Renal cortex interstitium (tissue), 11 donors: Measurements from ENCODE around the gene DET1. TPM values are rescaled to one million over a fixed set of nuclear protein-coding genes. Genes with fewer than 3 reads are reported as not detected.
"Not testable (repeated sequence)": the region's sequence is repeated elsewhere in the genome, so short reads cannot be mapped to it uniquely, and the experiment has no call there.

Experiments used
- DNase-seq, 11 donors: peaks; one replicate each; pipeline ENCODE4 v3.0.0-alpha.2; 2013; ENCODE audit warnings: low read depth in 9 of 11, low spot score in 4 of 11; ENCODE audit errors: extremely low read depth in 1 of 11
- polyA plus RNA-seq, 3 donors: library from polyadenylated mRNA; unstranded; fragments of 120-200 nt; gene quantifications; one replicate each; pipeline ENCODE4 v1.2.1, GENCODE V29; 2013; ENCODE audit not compliant: insufficient read length in 3 of 3

DET1 gene
- polyA plus RNA-seq, 3 donors = 10.5 to 18.6 (median 13.8) TPM

DNA sequence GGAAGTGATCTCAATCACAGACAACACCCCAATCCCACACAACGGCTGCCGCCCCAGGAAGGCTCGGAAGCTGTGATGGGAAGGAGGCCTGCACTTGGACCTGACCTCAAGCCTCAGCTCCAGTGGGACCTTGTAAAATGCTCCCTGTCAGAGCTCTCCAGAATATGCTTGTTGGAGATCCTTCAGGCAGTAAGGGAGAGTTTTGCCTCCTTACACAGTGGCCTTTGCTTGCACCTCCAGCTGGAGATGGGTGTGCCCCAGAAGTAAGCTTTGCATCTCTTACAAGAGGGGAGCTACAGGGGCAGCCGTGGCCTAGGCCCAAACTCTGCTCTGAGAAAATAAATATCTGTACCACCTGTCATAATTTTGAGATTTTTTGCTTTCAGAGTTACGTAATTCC is 68.6 kb downstream of the DET1 start:
- no peak for DNase-seq

DNA sequence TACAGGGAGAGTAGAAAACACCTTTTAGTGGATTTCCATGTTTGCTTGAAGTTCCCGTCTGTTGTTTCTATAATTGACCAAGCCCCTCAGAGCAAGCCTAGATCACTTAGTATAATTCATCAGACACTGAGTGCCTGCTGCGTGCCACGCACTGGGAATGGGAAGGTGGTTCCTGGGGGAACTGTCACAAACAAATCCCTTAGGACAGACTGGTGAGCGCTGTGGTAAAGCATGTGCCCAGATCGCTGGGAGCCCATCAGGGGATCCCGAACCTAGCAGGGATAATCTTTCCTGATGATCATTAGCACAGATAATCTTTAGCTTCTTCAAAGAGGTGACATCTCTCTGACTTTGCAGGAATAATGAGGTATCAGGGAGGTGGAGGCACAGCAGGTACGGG is 69.4 kb downstream of the DET1 start:
- DNase-seq = no peak

DNA sequence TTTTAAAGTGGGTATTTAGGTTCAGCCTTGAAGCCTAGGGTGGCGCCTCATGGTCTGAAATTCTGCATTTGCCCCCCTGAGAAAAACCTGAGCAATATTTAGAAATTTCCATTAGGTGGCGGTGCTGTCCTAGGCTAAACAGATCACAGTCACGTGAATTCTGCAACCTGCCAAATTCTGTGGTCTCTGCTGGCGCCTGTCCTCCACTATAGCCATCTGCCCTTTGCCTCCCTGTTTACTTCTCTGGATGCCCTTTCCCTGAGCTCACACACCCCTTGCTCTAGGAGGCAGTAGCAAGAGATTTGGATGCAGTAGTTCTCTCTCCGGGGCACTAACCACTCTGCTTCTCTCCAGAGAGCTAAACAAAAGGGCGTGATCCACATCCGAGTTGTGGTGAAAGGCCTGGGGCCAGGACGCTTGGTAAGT is 69.8 kb downstream of the DET1 start:
- peak in 1 of 11 donors; percentile 20 for DNase-seq

DNA sequence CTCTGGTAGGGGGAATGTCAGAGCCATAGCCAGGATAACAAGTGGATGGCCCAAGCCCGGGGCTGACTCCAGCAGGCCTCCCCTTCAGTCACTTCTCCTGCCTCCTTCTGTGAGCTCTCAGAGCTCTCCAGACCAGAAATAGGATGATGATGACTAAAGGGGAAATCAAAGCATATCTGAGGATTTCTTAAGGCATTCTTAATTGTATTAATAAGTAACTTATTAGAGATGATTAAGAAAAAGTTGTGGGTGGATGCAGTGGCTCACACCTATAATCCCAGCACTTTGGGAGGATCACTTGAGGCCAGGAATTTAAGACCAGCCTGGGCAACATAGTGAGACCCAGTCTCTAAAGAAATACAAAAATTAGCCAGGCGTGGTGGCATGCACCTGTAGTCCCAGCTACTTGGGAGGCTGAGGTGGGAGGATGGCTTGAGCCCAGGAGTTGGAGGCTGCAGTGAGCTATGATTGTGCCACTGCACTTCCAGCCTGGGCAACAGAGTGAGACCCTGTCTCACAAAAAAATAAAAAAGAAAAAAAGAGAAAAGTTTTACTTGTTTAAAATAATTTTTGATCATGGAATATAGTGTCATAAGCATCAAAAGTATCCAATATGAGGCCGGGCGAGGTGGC is 72.7 kb downstream of the DET1 start:
- DNase-seq = not testable (repeated sequence)

DNA sequence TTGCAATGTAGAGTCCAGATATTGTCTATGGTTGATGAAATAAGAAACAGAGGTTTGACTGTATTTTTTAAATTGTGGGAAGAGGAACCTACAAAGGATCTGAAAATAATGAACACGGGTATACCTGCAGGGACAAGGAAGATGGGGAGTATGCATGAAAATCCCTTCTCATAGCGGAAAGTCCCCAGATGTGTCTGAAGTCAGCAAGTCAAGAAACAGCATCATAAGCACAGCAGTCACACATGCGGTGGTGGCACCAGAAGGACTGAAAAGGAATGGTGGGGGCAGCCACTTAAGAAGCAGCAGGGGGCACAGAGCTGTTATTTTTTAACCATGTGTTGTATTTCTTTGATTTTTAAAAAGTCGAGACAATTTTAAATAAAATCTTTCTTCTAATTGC is 74.3 kb downstream of the DET1 start:
- no peak for DNase-seq

DNA sequence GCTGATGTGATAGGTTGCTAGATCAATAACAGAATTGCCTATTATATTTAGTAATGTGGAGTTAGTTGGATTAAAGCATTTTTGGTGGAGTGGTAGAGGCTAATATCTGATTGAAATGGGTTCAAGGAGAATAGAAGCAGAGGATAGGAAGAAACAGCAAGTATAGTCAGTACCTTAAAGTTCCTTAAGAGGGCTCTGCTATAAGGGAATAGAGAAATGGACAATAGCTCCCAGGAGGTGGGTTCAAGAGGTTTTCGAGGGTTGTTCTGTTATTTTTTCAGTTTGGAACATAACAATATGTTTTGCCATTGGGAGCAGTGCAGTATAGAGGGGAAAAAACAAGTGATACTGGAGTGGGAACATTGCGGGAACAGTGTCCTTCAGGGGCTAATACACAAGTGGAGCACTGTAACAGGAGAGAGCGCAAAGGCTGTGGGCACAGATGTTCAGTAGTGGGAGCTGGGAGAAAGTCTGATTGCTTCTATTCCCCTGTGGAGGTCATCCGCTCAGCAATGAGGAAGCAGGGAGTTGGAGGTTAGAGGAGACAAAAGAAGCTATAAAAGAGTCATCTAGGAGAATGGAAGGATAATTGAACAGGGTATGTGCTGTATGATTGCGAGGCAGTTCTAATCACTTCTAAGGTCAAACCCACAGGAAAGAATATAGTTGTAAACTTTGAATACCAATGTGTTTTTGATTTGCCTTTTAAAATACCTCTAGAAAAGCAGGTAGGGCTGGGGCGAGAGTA is 75.7 kb downstream of the DET1 start:
- no peak for DNase-seq

DNA sequence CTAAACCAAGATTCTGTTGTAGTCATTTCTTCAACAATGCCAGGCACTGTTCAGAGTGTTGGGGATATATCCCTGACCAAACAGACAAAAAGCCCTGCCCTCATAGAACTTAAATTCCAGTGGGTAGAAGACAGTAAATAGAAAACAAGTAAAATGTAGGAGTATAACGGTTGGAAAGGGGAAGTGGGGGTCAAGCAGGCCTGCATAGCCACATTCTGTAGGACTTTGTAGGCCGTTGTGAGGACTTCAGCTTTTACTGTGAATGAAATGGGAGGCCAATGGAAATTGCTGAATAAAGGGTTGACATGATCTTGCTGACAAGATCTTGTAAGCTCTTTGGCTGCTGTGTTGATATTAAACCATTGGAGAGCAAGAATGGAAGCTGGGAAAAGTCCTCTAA is 77.2 kb downstream of the DET1 start:
- no peak for DNase-seq

DNA sequence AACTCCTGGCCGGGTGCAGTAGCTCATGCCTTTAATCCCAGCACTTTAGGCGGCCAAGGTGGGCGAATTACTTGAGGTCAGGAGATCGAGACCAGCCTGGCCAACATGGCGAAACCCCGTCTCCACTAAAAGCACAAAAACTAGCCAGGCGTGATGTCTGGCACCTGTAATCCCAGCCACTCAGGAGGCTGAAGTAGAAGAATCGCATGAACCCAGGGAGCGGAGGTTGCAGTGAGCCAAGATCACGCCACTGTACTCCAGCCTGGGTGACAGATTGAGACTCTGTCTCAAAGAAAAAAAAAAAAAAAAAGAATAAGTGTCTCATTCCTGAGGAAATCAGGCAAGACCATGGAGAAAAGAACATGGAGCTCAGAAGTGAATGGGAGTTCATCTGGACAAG is 77.8 kb downstream of the DET1 start:
- DNase-seq = not testable (repeated sequence)

DNA sequence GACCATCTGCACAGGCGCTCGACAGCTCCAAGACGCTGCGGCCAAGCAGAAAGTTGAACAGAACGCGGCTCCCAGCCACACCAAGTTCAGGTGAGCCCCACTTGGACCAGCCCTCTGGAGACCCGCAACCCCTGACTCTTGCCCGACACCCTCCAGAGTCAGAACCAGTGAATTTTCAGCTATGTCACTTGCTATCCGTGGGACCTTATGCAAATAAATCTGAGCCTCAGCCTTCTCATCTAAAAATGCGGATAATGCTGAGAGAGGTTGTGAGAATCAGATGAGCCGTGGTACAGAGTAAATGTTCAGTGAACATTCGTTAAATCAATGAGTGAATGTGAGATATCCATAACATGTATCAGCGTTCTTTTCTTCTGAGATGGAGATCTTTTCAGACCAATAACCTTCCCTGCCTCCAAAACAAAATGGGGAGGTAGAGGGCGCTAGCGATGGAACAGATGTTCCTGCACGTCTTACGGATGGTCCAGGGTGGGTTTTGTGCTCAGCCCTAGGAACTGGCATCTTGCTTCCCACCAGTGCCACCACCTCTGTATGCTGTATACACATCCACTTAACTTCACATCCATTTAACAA is 78.4 kb downstream of the DET1 start:
- DNase-seq = no peak

DNA sequence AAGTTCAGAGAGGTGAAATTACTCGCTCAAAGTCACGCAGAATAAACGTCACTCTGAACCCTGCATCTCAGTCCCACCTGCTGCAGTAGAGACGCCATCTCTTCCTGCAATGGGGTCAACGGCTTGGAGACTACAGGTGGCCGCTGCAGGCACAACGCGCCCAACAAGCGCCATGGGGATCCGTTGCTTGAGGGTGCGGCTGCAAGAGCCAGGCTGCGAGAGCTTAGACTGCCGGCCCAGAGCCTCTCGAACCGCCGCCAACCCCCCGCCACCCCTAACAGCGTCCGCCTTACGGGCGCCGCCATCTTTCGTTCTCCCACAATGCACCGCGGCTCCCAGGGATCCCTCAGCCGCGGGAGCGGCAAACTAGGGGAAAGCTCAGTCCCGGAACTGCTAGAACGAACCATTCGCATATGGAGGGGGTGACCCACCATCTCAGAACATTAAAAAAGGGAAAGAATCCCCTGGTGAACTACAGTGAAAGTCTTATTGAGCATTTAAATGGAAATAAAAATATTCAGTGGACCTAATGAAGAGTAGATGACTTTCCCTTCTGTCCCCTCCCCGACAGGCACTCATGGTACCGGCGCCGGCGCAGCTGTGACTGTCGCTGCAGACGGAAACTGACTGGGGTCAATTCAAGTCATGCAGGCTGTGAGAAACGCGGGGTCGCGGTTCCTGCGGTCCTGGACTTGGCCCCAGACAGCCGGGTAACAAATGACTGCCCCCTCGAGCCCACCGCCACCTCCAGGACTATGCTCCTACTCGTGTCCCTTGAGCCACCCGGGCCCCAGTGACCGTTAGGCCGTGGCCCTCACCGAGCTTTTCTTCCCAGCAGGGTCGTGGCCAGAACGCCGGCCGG is 79.2 kb downstream of the DET1 start, which contains the start of the genes MRPL46 and MRPS11:
MRPL46 (minus strand) TSS at position 316 of the 862 bp plus-strand sequence; CDS start at position 305, 11 bp downstream.
MRPS11 (plus strand) TSS at position 636 of the 862 bp plus-strand sequence; CDS start at position 646, 10 bp downstream.
- DNase-seq = peak; percentile 77 to 94 (median 88)

DNA sequence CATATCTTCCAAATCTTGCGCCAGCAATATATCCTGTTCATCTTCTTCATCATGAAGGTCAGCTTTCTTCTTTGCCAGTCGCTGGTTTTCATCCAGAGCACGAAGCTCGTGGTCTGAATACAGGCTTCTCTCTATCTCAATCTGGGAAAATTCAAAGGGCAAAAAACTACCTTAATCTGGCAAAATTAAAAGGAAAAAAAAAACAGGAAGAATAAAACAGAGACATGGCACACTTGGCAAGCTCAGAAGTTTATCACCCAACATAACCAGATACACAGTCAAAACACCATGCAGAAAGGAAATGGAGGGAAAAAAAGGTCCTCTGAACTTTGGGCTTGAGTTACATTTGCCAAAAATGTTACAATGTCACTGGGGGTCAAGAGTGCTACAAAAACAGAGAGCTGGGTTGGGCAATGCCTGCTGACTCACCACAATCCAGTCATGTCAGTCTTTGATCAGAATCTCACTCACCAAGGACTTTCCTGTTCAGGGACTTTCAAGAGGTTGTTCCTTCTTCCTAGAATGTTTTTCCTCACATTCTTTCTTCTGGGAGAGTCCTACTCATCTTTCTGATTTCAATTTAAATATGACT is 80.8 kb downstream of the DET1 start:
- no peak for DNase-seq

DNA sequence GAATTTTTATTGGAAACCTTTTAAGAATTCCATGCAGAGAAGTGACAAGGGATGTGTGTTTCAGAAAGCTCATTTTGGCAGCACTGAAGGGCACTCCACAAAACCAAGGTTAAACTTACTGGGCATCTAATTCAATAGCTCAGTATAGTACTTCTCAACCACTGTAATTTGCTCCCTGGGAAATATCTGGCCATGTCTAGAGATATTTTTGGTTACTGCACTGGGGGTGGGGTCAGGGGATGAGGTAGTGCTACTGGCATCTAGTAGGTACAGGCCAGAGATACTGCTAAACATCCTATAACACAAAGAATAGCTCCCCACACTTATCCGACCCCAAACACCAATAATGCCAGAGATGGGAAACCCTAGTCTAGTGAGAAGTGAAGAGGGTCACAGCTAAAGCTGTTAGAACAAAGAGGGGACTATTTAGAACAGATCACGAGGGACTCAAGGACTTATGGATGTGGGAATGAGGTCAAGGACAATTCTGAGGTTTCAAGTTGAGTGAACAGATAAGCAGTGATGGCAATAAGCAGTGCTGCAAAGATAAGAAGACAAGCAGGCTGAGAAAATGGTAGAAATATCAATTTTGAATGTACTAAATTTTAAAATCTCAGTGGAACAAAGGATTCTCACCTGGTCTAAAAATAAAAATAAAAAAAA is 82.5 kb downstream of the DET1 start:
- no peak for DNase-seq

Other genes with a start within 250 kb of the DET1 start
- gene MRPL46, start 79.3 kb downstream of the DET1 start, polyA plus RNA-seq = 10 to 100 TPM; 30.5 to 36.2 (median 32.7) TPM
- 10 to 100 TPM; 37.1 to 48.7 (median 45.7) TPM for gene MRPS11, start 79.0 kb downstream of the DET1 start, polyA plus RNA-seq
- 1 to 10 TPM; 5.6 to 6.9 (median 5.8) TPM for gene AEN, start 74.7 kb upstream of the DET1 start, polyA plus RNA-seq
- gene ISG20, start 92.3 kb upstream of the DET1 start, polyA plus RNA-seq = 1 to 10 TPM in 2 of 3 donors, under 1 TPM in 1; 0.80 to 1.5 (median 1.5) TPM